ENCODE measurements around the gene IZUMO1. TPM values are rescaled to one million over a fixed set of nuclear protein-coding genes. Genes with fewer than 3 reads are reported as not detected.

The IZUMO1 gene
- total and polyA plus RNA-seq, 9 of the 15 experiments (the other 6 are each of a cell fraction or from before 2014, with no cell fraction given): 0.14 to 2.1 (median 0.73) TPM

GRCh38 chr19:48795055-48795684 lies 48.5 kb upstream of the IZUMO1 start:
- in situ Hi-C loops (cut with MboI) (loop anchor here (10.0 kb wide), 1 partner anchor 430 kb away; no protein-coding TSS in a partner anchor), intact Hi-C loops (cut with micrococcal nuclease) (loop anchor here (1.0 to 2.0 kb wide), 2 partner anchors 40 to 176 kb away; no protein-coding TSS in a partner anchor)
- Histone ChIP-seq H3K27ac (ENCODE audit: extremely low read depth, low read depth, low read length) (peak overlapping the region; percentile 41; the same call in 2 of the 3 replicates), H3K9me1 (ENCODE audit: control insufficient read depth, insufficient read depth, low read length) (no peaks in the 10 kb centered on the region), H4K20me1 (replicated peaks; ENCODE audit: control insufficient read depth, insufficient read depth, low read length) (no peaks in the 10 kb centered on the region), H3K9me3 (replicated peaks; ENCODE audit: control insufficient read depth, insufficient read depth, low read depth, low read length) (no peaks in the 10 kb centered on the region), H3K4me3 (peak overlapping the region; percentile 53), H3K36me3 (ENCODE audit: control insufficient read depth, insufficient read depth, low read length) (peaks cover 13% of the 10 kb centered on the region; the same call in 1 of the 3 replicates), H3K4me2 (ENCODE audit: insufficient read depth, low read length) (peak overlapping the region; percentile 96), H3K27me3 (ENCODE audit: control insufficient read depth in 2 of 2, insufficient read depth in 2 of 2, low read length in 2 of 2) (no peaks in the 10 kb centered on the region), H3K79me2 (ENCODE audit: control insufficient read depth, insufficient read depth, low read length) (no peaks in the 10 kb centered on the region), H3K9ac (ENCODE audit: insufficient read depth in 1 of 2, low read depth in 2 of 2, low read length in 2 of 2) (peak overlapping the region; percentile 57 to 87), H2AFZ (ENCODE audit: low read depth, low read length) (peak overlapping the region; percentile 92), H3K4me1 (replicated peaks in 1 of 2; ENCODE audit: control insufficient read depth in 2 of 2, insufficient read depth in 2 of 2, low read length in 2 of 2) (peaks cover 3 to 24% of the 10 kb centered on the region in 2 experiments; a peak in 4 of 5 replicates)
- BruUV-seq (replicated peaks): no TSS peak
- peak; percentile 99 for ATAC-seq
- POLR2A ChIA-PET: interaction anchor here (0.6 to 2.7 kb wide), 22 partner anchors 10 to 279 kb away, joined by 3 to 18 read pairs (median 4); partner anchors contain the start of gene BCAT2
- peak; percentile 99 for FAIRE-seq
- CTCF ChIA-PET (ENCODE audit: low intra/inter-chr PET ratio): interaction anchor here (0.7 to 3.0 kb wide), 6 partner anchors 41 to 529 kb away, joined by 3 to 36 read pairs (median 8); partner anchors contain the start of gene HSD17B14
- peak; percentile 90 to 95 (median 92) for DNase-seq (ENCODE audit: extremely low read depth in 1 of 4, low spot score in 3 of 4)
- 4% methylated on average over 38 of the region's 38 CpGs for WGBS (ENCODE audit: insufficient coverage, low coverage, missing lambda C conversion rate)
- TF ChIP-seq ZBTB2 (IDR thresholded peaks at IDR 0.05) (peak; percentile 82; the same call in 1 of the 2 replicates), CTBP1 (IDR thresholded peaks at IDR 0.05; ENCODE audit: borderline replicate concordance) (peak; percentile 77), ZHX1 (conservative IDR thresholded peaks at IDR 0.05; ENCODE audit: low read length) (no peak), NBN (IDR thresholded peaks at IDR 0.05; ENCODE audit: low read depth) (peak; percentile 57), RAD51 (IDR thresholded peaks at IDR 0.05; ENCODE audit: borderline replicate concordance, low read depth) (no peak), ID3 (CRISPR knock-in tag; IDR thresholded peaks at IDR 0.05) (no peak), ID3 (tag; IDR thresholded peaks at IDR 0.05) (peak; percentile 92), ZNF766 (CRISPR knock-in tag; conservative IDR thresholded peaks at IDR 0.05) (peak; percentile 99)
